Measurements from ENCODE around the gene GOLPH3. TPM values are rescaled to one million over a fixed set of nuclear protein-coding genes. Genes with fewer than 3 reads are reported as not detected.
"Not testable (repeated sequence)": the region's sequence is repeated elsewhere in the genome, so short reads cannot be mapped to it uniquely, and the experiment has no call there.

GOLPH3 gene
- total RNA-seq: 68.6 and 69.1 TPM in 2 replicates

DNA sequence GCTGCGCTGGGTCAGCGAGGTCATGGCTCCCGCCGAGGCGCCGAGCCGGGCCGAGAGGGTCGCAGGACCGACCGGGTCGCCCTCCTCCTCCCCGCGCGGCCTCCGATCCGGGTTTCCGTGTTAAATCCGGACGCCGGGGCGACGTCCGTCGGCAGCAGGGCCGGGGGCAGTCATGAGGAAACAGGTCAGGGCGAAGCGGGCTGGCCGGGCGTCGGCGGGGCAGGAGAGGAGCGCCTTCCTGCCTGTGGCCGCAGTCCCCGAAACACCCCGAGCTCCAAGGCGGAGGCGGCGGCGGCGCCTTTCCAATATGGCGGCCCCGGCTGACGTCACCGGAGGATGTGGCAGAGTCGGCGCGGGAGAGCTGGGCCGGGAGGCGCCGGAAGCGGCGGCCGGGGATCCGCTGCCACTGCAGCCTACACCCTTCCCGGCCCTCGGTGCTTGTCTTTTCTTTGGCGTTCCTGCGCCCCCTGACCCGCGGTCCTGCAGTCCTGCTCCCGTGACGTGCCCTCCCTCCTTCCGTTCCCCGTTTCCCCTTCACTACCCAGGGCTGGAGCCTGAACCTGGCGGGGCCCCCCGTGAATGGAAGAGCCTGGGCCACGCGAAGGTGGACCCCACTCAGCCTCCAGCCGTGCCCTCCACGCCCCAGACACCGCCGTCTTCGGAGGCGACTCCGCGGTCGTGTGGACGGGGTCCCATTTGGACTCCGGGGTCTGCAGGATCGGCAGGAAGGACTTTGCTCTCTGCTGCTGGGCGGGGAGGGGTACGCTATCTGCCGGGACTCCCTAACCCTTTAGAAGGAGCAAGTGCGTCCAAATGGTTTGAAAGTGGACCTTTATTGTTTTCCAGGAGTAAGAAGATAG is at the start of gene GOLPH3:
TSS of gene GOLPH3 (minus strand) at position 309 of the 860 bp plus-strand sequence. CDS start at position 24, 285 bp downstream.
- DNase-seq (ENCODE audit: extremely low read depth, low read depth, low spot score): no peak

DNA sequence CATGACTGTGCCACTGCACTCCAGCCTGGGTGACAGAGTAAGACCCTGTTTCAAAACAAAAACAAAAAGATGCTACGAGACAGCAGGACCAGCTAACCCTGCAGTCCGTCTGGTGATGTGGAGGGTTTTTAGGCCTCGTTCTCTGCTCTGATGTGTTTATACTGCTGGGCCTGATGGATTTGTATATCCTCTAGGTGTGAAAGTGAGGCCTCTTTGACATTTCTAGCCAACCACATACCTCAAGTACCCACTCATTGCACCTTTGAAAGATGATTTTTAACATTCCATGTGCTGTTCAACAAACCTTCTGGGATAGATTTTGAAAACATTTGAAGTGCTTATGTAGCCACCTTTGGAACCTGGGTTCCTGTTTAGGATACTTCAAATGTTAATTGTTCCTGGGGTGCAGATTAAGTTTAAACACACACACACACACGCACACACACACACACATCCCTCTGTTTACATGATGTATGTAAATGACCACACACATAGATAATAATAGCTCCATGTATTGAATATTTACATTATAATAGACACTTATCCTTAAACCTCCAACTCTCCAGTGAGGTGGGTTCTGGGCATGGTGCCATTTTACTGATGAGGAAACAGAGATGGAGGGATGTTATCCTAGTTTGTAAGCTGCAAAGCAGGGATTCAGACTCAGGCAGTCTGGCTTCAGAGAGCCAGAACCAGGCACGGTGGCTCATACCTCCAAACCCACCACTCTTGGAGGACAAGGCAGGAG is 48.8 kb upstream of the GOLPH3 start:
- no peak for DNase-seq (ENCODE audit: extremely low read depth, low read depth, low spot score)

DNA sequence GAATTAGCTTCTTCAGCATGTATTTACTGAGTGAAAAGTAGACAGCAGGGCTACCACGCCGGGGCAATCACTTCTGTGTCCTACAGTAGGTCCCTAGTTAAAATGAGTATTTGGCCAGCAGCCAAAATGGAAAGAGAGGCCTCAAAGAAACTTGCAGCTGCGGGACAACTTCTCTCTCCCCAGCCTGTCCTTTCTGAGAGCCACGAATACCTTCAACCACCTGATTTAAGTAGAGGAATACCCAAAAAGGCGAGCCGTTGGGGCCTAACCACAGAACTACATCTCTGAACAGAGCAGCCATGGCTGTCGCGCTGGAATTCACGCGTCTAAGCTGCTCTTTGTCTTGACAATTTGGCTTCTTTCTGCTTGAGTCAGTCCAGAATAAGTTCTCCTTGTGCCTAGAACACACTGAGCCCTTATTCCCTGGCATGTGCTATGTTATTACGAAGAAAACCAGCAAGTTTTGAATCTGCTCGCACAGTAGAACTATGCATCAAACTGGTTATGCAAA is 43.8 kb upstream of the GOLPH3 start:
- no peak for DNase-seq (ENCODE audit: extremely low read depth, low read depth, low spot score)

DNA sequence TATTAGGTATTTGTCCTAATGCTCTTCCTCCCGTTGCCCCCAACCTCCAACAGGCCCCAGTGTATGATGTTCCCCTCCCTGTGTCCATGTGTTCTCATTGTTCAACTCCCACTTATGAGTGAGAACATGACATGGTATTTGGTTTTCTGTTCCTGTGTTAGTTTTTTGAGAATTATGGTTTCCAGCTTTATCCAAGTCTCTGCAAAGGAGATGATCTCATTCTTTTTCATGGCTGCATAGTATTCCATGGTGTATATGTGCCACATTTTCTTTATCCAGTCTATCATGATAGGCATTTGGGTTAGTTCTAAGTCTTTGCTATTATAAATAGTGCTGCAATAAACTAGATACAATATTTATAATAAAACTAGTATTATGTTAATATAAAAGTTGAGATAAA is 40.2 kb upstream of the GOLPH3 start:
- DNase-seq (ENCODE audit: extremely low read depth, low read depth, low spot score): not testable (repeated sequence)

- no peak for DNase-seq (ENCODE audit: extremely low read depth, low read depth, low spot score)
These were observed 36.0 kb upstream of the GOLPH3 start for GRCh38 chr5:32210151-32210550.

DNA sequence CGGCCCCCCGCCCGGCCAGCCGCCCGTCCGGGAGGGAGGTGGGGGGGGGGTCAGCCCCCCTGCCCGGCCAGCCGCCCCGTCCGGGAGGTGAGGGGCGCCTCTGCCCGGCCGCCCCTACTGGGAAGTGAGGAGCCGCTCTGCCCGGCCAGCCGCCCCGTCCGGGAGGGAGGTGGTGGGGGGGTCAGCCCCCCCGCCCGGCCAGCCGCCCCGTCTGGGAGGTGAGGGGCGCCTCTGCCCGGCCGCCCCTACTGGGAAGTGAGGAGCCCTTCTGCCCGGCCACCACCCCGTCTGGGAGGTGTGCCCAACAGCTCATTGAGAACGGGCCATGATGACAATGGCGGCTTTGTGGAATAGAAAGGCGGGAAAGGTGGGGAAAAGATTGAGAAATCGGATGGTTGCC is 34.7 kb upstream of the GOLPH3 start:
- not testable (repeated sequence) for DNase-seq (ENCODE audit: extremely low read depth, low read depth, low spot score)

DNA sequence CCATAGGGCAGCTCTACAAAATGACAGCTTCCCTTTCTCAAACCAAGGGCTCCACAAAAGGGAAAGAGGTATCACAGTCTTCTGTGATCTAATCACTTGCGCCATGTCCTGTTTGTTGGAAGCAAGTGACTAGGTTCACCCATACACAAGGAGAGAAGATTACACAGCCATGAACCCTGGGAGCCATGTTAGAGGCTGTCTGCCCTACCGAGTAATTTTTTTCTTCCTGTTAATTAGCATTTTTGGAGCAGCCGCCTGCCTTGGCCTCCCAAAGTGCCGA is 33.2 kb upstream of the GOLPH3 start:
- no peak for DNase-seq (ENCODE audit: extremely low read depth, low read depth, low spot score)

- DNase-seq (ENCODE audit: extremely low read depth, low read depth, low spot score): no peak
These were observed 32.6 kb upstream of the GOLPH3 start for GRCh38 chr5:32206509-32207354.

- DNase-seq (ENCODE audit: extremely low read depth, low read depth, low spot score): no peak
These were observed 31.9 kb upstream of the GOLPH3 start for GRCh38 chr5:32206053-32206452.

DNA sequence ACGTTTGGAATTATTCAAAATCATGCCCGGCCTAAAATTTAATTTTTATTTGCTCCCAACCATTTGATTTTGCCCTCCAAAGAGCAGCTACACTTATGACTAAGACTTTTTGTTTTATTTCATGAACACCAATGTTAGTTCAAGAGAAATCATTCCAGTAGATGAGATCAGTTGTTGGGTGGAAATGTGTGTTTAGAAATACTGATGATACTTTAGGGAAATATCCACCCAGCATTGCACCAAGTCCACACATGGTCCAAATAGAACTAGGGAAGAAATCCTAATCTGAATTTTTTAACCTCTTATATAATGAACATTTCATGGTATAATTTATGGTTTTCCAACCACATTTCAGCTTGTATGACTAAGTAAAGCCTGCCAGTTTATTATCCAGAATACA is 28.3 kb upstream of the GOLPH3 start:
- no peak for DNase-seq (ENCODE audit: extremely low read depth, low read depth, low spot score)

DNA sequence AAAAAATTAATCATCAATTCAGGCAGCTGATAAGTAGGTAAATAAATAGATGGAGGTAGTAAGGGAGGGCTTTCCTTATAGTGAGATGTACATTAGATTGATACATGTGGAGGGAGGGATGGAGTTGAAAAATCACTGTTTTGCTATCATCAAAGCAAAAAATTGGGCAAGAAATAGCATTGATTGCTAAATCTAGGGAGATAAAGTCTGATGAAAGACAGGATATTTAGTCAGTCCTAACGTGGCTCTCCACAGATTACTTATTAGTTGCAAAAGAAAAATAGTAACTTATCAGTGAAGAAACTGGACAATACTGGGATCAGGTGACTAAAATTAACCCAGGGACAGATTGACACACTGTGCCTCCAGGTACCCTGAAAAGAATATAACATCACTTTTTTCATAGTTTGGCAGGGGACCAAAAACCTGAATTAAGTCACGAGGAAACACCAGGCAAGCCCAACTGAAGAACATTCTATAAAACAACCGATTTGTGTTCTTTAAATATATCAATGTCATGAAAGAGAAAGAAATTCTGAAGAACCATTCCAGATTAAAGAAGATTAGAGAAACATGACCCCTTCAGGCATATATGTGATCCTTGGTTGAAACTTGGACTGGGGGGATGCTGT is 27.1 kb upstream of the GOLPH3 start:
- no peak for DNase-seq (ENCODE audit: extremely low read depth, low read depth, low spot score)

GRCh38 chr5:32197032-32197431 is 22.9 kb upstream of the GOLPH3 start:
- DNase-seq (ENCODE audit: extremely low read depth, low read depth, low spot score): no peak

DNA sequence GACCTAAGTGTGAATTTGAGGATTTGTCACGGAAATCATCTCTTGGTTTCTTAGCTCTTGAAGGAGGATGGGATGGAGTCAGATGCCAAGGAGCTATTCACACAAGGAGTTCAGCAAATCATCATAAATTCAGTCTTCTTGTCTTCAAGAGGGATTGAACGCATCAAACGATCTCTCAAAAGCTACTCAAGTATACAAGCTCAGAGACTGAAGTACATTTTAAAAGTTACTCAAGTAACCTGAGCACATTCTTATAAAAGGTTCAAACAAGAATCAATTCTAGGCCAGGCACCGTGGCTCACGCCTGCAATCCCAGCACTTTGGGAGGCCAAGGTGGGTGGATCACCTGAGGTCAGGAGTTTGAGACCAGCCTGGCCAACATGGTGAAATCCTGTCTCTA is 21.1 kb upstream of the GOLPH3 start:
- DNase-seq (ENCODE audit: extremely low read depth, low read depth, low spot score): no peak

GRCh38 chr5:32193591-32193990 is 19.5 kb upstream of the GOLPH3 start:
- DNase-seq (ENCODE audit: extremely low read depth, low read depth, low spot score): peak; percentile 70

DNA sequence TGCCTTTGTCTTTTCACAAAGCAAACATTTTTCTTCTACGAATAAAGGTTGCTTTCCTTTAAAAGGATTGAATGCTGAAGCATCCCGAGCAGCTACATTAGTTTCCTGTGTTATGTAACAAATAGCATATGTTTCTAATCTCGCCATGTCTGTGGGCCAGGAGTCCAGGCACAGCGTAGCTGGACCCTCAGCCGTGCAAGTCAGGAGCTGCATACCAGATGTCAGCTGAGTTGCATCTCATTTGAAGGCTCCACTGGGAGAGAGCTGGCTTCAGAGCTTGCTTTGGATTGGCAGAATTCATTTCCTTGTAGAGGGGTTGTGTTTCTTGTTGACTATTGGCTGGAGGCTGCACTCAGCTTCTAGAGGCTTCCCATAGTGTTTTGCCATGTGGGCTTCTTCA is 16.0 kb upstream of the GOLPH3 start:
- DNase-seq (ENCODE audit: extremely low read depth, low read depth, low spot score): no peak

DNA sequence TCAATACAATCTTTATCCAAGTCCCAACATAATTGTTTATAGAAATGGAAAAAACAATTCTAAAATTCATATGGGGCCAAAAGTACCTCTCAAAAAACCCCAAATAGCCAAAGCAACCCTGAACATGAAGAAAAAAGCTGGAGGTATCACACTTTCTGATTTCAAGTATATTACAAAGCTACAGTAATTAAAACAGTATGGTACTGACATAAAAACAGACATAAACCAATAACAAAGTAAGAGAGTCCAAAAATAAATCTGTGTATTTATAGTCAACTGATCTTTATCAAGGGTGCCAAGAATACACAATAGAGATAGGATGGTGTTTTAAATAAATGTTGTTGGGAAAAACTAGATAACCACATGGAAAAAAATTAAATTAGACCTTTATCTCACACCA is 13.6 kb upstream of the GOLPH3 start:
- no peak for DNase-seq (ENCODE audit: extremely low read depth, low read depth, low spot score)

DNA sequence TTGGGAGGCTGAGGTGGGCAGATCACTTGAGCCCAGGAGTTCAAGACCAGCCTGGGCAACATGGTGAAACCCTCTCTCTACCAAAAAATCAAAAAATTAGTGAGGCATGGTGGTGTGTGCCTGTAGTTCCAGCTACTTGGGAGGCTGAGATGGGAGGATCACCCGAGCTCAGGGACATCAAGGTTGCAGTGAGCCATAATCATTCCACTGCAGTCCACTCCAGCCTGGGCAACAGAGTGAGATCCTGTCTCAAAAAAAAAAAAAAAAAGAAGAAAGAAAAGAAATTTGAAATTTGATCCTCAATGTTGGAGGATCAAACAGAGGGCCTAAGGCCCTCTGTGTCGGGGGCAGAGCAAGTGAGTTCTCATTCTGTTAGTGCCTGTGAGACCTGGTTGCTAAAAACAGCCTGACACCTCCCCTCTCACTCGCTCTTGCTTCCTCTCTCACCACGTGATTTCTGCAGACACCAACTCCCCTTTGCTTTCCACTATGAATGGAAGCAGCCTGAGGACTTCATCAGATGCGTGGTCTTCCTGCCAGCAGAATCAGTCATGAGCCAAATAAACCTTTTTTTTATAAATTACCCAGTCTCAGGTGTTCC is 8.4 kb upstream of the GOLPH3 start:
- no peak for DNase-seq (ENCODE audit: extremely low read depth, low read depth, low spot score)

DNA sequence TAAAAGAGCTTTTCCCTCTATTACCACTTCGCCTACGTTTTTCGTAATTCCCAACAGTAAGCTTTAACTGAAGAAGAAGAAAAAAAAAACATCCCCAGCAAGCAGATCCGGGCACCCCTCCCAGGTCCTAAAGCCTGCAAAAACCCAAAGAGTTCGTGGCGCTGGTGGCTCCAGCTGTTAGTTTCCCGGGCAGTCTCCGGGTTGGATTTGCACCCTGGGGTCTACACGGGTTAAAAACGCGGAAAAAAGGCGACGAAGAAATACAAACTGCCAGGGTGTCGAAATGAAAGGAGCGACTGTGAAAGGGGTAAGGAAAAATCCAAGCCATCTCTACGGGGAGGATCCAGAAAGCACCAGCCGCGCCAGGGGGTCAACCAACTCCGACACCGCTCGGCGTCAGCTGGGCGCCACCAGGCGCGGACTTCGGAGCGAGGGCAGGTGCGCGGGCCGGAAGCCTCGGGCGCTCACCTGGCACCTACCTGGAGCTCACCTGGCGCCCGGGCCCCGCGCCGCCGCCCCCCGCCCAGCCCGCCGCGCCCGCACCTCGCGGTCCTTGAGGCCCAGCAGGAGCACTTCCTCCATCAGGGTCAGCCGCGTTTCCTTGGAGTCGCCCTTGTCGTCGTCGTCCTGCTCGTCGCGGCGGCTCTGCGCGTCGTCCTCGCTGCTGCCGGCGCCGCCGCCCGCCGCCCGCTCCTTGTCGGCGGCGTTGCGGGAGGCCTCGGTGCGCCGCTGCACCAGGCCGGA is 680 bp downstream of the GOLPH3 start:
- no peak for DNase-seq (ENCODE audit: extremely low read depth, low read depth, low spot score)

GRCh38 chr5:32172923-32173266 is 1.2 kb downstream of the GOLPH3 start:
- DNase-seq (ENCODE audit: extremely low read depth, low read depth, low spot score): no peak

Data from glomerular endothelial cell (primary cell).